Measurements from ENCODE around the gene CFAP20. TPM values are rescaled to one million over a fixed set of nuclear protein-coding genes. Genes with fewer than 3 reads are reported as not detected.

Gene CFAP20
- total and polyA plus RNA-seq, 2 of the 13 experiments (the other 11 are each of a cell fraction or from before 2014, with no cell fraction given), result 73.1 to 87.4 TPM

DNA sequence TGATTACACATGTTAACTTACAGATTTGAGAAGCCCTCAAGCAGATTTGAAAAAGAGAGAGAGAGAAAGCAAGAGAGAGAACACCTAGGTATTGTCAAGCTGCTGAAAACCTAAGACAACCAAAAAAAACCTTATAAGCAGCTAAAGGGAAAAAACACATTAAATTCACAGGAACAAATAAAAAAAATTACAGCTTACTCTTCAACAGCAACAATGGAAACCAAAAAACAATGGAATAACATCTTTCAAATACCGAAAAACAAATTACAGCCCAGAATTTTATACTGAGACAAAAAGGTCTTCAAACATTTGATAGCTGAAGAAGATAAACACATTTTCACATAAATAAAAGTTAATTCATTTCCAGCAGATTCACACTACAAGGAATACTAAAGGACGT, 8.4 kb upstream of the CFAP20 start:
- H2AFZ ChIP-seq (ENCODE audit: low read length), result no peak overlapping the region
- CTCF ChIA-PET (ENCODE audit: low intra/inter-chr PET ratio, low total read pairs), result no interaction called here
- H3K4me1 ChIP-seq (ENCODE audit: insufficient read depth, low read length), result peaks cover 4% of the 10 kb centered on the region; the same call in 1 of the 2 replicates
- no peaks in the 10 kb centered on the region for H4K20me1 ChIP-seq (ENCODE audit: insufficient read depth, low read length)
- in situ Hi-C loops (cut with HindIII; ENCODE audit: extremely low pct_ligation_motif_present, low pct_unique_long_range_greater_than_20kb), result no loop called here
- 41% methylated on average over 2 of the region's 2 CpGs for WGBS (ENCODE audit: low lambda C conversion rate)
- no TSS peak for BruUV-seq (replicated peaks)
- H3K27me3 ChIP-seq (ENCODE audit: control insufficient read depth in 1 of 2, insufficient read depth in 2 of 2, low read length in 2 of 2), result no peaks in the 10 kb centered on the region; a peak in 1 of 5 replicates
- no peaks in the 10 kb centered on the region for H3K79me2 ChIP-seq (ENCODE audit: insufficient read depth, low read length)
- FAIRE-seq (no peak), DNase-seq (ENCODE audit: low spot score) (no peak), ATAC-seq (no peak)
- intact Hi-C loops (cut with micrococcal nuclease; ENCODE audit: unreplicated experiment), result no loop called here
- no peak overlapping the region for H3K4me3 ChIP-seq (replicated peaks in 1 of 3; ENCODE audit: insufficient read depth in 1 of 3, low read depth in 2 of 3, low read length in 3 of 3)
- POLR2A ChIA-PET, result interaction anchor here (1.1 kb wide), 1 partner anchor 8 kb away, joined by 3 read pairs; no protein-coding TSS in a partner anchor
- H3K4me2 ChIP-seq (ENCODE audit: low read depth, low read length), result no peak overlapping the region
- no peak overlapping the region for H3K9ac ChIP-seq (ENCODE audit: insufficient read depth, low read depth, low read length)
- TF ChIP-seq KMT2B (CRISPR knock-in tag; IDR thresholded peaks at IDR 0.05) (no peak), ZNF317 (CRISPR knock-in tag; IDR thresholded peaks at IDR 0.05) (peak; percentile 87)
- H3K36me3 ChIP-seq (replicated peaks in 1 of 2; ENCODE audit: control insufficient read depth in 1 of 2, insufficient read depth in 2 of 2, low read length in 2 of 2), result no peaks in the 10 kb centered on the region
- peaks cover 9% of the 10 kb centered on the region for H3K9me3 ChIP-seq (ENCODE audit: low read length)
- no peak overlapping the region for H3K27ac ChIP-seq (ENCODE audit: extremely low read length, insufficient read depth, low read length)

DNA sequence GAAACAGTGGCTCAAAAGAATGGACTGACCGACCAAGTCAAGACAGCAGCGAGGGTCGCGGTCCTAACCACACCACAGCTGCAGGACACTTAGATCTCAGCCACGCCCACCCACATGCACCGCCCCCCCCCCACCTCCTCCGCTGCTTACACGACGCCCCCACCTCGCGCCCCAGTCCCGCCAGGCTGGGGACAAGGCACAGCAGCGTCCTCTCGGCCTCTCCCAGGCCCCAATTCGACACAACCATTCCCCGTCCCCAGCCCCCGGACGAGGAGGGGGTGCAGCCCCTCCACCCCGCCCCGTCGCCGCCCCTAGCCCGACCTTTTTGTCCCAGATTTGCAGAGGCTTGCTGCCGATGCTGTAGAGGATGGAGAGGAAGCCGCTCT, 477 bp downstream of the CFAP20 start:
- Histone ChIP-seq H3K4me1 (ENCODE audit: insufficient read depth, low read length) (peaks cover 50% of the 10 kb centered on the region), H3K36me3 (replicated peaks in 1 of 2; ENCODE audit: control insufficient read depth in 1 of 2, insufficient read depth in 2 of 2, low read length in 2 of 2) (0 out of 5 replicates have a peak, but pooled peaks cover 0 to 2% of the 10 kb centered on the region in 2 experiments), H4K20me1 (ENCODE audit: insufficient read depth, low read length) (peaks cover 44% of the 10 kb centered on the region), H3K4me2 (ENCODE audit: low read depth, low read length) (peak overlapping the region; percentile 93), H3K27ac (ENCODE audit: extremely low read length, insufficient read depth, low read length) (peak overlapping the region; percentile 91), H3K9me3 (ENCODE audit: low read length) (no peaks in the 10 kb centered on the region), H3K27me3 (ENCODE audit: control insufficient read depth in 1 of 2, insufficient read depth in 2 of 2, low read length in 2 of 2) (no peaks in the 10 kb centered on the region), H3K4me3 (replicated peaks in 1 of 3; ENCODE audit: insufficient read depth in 1 of 3, low read depth in 2 of 3, low read length in 3 of 3) (peak overlapping the region; percentile 67 to 95 (median 92)), H3K9ac (ENCODE audit: insufficient read depth, low read depth, low read length) (peak overlapping the region; percentile 88), H3K79me2 (ENCODE audit: insufficient read depth, low read length) (peaks cover 49% of the 10 kb centered on the region), H2AFZ (ENCODE audit: low read length) (no peak overlapping the region)
- FAIRE-seq (no peak), DNase-seq (ENCODE audit: low spot score) (no peak), ATAC-seq (peak; percentile 12)
- WGBS (ENCODE audit: low lambda C conversion rate), result 1% methylated on average over 12 of the region's 25 CpGs
- BruUV-seq (replicated peaks), result no TSS peak
- ChIA-PET CTCF (ENCODE audit: low intra/inter-chr PET ratio, low total read pairs) (no interaction called here), POLR2A (interaction anchor here (0.6 to 6.2 kb wide), 23 partner anchors 9 to 1199 kb away, joined by 3 to 101 read pairs (median 3); partner anchors contain the start of genes CIAPIN1, COQ9, KATNB1 and MMP15)
- no peak for TF ChIP-seq ZFX (CRISPR knock-in tag; IDR thresholded peaks at IDR 0.05; ENCODE audit: low read depth)
- no peak for TF ChIP-seq KAT7 (CRISPR knock-in tag; IDR thresholded peaks at IDR 0.05; ENCODE audit: borderline replicate concordance)
- TF ChIP-seq, protein P1, sequence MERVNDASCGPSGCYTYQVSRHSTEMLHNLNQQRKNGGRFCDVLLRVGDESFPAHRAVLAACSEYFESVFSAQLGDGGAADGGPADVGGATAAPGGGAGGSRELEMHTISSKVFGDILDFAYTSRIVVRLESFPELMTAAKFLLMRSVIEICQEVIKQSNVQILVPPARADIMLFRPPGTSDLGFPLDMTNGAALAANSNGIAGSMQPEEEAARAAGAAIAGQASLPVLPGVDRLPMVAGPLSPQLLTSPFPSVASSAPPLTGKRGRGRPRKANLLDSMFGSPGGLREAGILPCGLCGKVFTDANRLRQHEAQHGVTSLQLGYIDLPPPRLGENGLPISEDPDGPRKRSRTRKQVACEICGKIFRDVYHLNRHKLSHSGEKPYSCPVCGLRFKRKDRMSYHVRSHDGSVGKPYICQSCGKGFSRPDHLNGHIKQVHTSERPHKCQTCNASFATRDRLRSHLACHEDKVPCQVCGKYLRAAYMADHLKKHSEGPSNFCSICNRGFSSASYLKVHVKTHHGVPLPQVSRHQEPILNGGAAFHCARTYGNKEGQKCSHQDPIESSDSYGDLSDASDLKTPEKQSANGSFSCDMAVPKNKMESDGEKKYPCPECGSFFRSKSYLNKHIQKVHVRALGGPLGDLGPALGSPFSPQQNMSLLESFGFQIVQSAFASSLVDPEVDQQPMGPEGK (CRISPR knock-in tag; IDR thresholded peaks at IDR 0.05), result peak; percentile 29; the same call in 1 of the 2 replicates
- peak; percentile 21; the same call in 1 of the 2 replicates for TF ChIP-seq SIN3A (IDR thresholded peaks at IDR 0.05; ENCODE audit: borderline replicate concordance, low read depth, low read length)
- TF ChIP-seq, protein P2, sequence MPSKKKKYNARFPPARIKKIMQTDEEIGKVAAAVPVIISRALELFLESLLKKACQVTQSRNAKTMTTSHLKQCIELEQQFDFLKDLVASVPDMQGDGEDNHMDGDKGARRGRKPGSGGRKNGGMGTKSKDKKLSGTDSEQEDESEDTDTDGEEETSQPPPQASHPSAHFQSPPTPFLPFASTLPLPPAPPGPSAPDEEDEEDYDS (CRISPR knock-in tag; IDR thresholded peaks at IDR 0.05), result no peak
- intact Hi-C loops (cut with micrococcal nuclease; ENCODE audit: unreplicated experiment), result loop anchor here (1.0 to 2.0 kb wide), 2 partner anchors 103 to 234 kb away; partner anchors contain the start of gene MMP15
- in situ Hi-C loops (cut with HindIII; ENCODE audit: extremely low pct_ligation_motif_present, low pct_unique_long_range_greater_than_20kb), result loop anchor here (5.0 kb wide), 1 partner anchor 106 kb away; no protein-coding TSS in a partner anchor

All from HepG2 (cell line).